Erythroblast (primary cell): ENCODE results near the gene ABCA5.

ENCODE experiments used
- GATA1 ChIP-seq: IDR thresholded peaks from 2 replicates; pipeline ENCODE4 v1.6.1; 2011; ENCODE audit warnings: low read depth, mild to moderate bottlenecking, control low read depth, low read length, moderate library complexity
- POLR2A ChIP-seq: IDR thresholded peaks from 2 replicates; pipeline ENCODE4 v1.6.1; 2011; ENCODE audit warnings: mild to moderate bottlenecking, low read length

- TF ChIP-seq POLR2A, result no peak
- TF ChIP-seq GATA1, result no peak
Measured at GRCh38 chr17:69250641-69251040, 76.3 kb downstream of the ABCA5 start.
